Measurements from ENCODE around the gene KCNQ2.

Gene KCNQ2

DNA sequence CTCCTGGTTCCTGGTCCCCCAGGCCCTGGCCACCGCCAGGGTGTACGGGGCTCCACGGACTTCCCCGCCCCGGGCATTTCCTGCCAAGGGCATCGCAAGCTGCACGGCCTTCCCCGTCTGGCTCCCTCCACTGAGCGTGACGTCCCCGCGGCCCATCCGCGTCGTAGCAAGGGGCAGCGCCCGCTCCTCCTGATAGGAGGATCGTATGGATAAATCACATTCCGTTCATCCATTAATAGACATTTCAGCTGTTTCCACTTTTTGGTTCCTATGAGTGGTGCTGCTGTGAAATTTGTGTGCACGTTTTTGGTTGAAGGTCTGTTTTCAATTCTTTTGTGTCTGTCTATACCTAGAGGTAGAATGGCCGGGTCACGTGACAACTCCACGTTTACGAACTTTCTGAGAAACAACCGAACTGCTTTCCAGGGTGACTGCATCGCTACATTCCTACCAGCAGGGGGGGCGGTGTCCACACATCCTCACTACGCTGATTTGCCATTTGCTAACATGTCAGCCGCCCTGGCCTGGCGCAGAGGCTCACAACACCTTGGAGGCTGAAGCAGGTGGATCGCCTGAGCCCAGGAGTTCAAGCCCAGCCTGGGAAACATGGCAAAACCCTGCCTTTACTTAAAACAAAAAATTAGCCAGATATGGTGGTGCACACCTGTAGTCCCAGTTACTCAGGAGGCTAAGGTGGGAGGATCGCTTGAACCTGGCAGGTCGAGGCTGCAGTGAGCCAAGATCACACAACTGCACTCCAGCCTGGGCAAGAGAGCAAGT lies 37.7 kb downstream of the KCNQ2 start:
- peak; percentile 91 for DNase-seq (ENCODE audit: low spot score)

DNA sequence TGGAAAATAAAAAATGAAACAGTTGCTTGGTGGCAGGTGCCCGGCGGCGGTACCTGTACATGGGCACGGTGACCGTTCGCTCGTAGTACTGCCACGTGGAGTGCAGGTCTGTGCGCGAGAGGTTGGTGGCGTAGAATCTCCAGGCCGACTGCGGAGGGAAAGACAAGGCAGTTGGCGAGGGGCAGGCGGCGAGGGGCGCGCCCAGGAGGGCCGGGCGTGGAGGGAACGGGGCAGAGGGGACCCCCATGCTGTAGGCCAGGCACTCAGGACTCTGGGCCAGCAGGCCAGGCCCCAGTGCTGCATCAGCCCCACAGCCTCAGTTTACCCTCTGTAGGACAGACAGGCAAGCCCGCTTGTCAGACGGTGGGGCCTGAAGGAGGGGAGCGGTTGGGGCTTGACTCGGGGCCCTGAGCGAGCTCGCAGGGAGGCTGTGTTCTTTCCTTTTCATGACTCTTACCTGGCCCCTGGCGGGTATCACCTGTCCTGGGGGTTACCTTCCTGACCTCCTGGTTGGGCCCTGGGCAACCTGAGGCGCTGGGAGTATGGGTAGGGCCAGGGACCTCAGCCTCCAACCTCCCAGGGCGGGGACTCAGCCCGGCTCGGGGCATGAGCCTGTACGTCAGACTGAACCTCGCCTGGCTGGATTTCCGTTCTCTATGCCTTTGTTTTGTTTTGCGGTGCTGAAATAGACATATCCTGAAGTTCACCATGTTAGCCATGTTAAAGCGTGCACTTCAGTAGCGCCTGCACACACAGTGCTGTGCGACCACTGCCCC lies 38.5 kb downstream of the KCNQ2 start:
- no peak for DNase-seq (ENCODE audit: low spot score)

DNA sequence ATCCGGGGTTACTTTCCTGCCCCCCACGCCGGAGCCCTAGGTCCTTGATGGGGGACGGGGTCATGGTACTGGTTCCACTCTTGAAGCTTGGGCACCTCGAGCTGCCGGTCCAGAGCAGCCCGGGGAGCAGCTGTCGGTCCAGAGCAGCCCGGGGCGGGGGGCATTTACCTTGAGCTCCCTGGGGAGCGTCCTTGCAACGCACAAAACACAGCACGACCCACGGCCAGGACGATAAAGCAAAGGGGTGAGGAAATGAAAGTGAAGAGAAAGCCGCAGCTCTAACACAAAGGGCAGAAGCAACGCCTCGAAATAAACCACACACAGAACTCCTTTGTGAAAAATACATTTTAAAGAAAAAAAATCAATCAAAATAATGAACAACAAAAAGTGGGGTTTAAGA lies 39.1 kb downstream of the KCNQ2 start:
- DNase-seq (ENCODE audit: low spot score) = no peak

DNA sequence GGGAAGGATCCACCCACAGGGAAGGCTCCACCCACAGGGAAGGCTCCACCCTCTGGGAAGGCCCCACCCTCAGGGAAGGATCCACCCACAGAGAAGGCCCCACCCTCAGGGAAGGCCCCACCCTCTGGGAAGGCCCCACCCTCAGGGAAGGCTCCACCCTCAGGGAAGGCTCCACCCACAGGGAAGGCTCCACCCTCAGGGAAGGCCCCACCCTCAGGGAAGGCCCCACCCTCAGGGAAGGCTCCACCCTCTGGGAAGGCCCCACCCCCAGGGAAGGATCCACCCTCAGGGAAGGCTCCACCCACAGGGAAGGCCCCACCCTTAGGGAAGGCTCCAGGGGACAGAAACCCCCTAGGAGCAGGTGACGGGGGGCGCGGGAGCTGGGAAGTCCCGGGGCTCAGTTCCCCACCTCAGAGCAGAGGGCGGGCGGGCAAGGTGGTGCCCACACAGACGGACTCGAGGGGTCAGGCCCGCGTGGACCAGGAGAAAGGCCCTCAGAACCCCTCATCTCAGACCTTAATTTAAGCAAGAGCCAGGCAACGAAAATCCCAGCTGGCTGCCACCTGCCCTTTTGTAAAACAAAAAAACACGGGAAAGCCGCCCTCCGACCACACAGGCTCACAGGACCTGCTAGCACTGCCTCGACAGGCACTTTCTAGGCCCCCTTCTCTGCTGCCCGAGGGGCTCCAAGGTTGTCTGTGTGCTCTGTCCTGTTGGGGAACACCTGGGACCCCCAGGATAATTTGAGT lies 39.7 kb downstream of the KCNQ2 start:
- DNase-seq (ENCODE audit: low spot score) = no peak

DNA sequence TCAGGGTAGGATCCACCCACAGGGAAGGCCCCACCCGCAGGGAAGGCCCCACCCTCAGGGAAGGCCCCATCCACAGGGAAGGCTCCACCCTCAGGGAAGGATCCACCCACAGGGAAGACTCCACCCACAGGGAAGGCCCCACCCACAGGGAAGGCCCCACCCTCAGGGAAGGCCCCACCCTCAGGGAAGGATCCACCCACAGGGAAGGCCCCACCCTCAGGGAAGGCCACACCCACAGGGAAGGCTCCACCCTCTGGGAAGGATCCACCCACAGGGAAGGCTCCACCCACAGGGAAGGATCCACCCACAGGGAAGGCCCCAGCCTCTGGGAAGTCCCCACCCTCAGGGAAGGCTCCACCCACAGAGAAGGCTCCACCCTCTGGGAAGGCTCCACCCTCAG lies 40.5 kb downstream of the KCNQ2 start:
- no peak for DNase-seq (ENCODE audit: low spot score)

GRCh38 chr20:63430891-63431290 lies 41.6 kb downstream of the KCNQ2 start:
- DNase-seq (ENCODE audit: low spot score) = no peak

DNA sequence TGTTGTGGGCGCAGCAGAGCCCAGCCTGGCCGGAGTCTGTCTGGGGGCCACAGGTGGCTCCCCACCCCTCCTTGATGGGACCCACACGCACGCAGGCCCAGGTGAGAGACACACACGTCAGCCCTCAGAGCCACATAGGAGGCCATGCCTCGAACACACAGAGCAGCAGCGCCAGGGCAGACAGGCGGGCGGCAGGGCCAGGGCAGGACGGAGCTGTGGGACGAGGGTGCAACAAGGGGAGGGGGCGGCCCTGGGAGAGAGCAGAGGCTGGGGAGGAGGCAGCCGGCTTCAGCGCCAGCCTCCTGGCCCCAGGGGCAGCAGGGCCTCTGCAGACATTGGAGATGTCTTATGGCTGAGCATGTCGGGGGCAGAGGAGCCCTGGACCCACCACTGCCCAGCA lies 42.5 kb downstream of the KCNQ2 start:
- DNase-seq (ENCODE audit: low spot score) = no peak

GRCh38 chr20:63428906-63429575 lies 43.4 kb downstream of the KCNQ2 start:
- no peak for DNase-seq (ENCODE audit: low spot score)

GRCh38 chr20:63427724-63428330 lies 44.6 kb downstream of the KCNQ2 start:
- DNase-seq (ENCODE audit: low spot score) = no peak

- DNase-seq (ENCODE audit: low spot score) = no peak
Observed at GRCh38 chr20:63427206-63427605, 45.2 kb downstream of the KCNQ2 start.

DNA sequence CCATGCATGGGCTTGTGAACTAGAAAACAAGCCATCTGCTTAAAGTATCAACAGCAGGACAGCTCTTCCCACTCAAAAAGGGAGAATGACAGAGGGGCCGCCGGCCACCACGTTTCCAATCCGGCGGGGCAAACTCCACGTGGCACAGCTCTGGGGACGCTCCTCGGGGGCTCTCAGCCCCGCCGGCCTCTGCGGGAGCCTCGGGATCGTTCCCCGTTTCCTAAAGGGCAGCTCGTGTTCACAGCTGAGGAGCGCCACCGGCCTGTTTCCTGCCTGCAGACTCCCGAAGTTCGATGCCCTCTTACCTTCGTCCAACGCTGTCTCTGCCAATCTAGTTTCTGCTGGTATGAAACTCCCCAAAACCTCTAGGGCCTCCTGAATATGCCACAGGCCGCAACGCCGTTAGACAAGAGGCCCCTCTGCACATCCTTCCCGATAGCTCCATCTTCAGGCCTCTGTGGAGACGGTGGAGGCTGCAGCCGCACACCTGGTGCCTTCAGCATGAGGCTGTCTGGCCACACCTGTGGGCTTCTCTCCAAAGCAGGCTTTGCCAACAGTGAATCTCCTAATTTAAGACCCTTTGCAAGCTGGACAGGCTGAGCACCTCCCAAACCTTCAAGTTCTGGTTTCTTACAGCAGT lies 46.5 kb downstream of the KCNQ2 start:
- no peak for DNase-seq (ENCODE audit: low spot score)

- no peak for DNase-seq (ENCODE audit: low spot score)
Observed at GRCh38 chr20:63424613-63425012, 47.8 kb downstream of the KCNQ2 start.

DNA sequence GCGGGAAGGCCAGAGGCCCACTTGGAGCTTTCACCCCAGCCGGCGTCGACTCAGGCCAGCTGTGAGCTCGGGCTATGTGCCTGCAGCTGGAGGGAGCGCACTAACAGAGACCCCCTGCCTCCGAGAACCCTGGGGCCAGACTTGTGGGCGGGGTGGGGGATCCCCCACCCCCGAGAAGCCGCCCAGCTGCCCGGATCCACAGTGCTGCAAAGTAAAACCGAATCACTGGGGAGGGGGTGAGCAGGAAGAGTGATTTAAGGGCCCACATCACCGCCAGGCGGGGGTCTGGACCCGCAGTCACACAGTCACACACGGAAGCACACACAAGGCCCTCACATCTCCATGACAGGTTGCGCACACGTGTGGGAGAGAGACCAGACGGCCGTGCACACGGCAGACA lies 48.7 kb downstream of the KCNQ2 start:
- DNase-seq (ENCODE audit: low spot score) = no peak

DNA sequence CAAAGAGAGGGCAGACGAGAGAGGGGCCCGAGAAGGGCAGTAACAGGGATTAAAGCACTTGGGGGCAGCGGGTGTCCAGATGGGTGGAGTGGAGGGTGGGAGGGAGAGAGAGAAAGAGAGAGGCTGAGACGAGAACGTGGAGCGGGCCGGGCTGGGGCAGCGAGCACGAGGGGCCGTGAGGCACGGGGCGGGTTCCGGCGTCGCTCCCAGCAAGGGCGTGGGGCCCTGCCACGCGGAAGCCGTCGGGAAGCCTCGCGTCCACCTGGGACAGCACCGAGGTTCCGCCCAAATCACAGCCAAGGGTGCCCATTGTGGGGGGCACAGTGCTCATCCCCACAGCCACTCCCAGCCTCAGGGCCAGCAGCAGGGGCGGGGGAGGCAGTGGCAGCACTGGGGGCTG lies 49.8 kb downstream of the KCNQ2 start:
- DNase-seq (ENCODE audit: low spot score) = no peak

DNA sequence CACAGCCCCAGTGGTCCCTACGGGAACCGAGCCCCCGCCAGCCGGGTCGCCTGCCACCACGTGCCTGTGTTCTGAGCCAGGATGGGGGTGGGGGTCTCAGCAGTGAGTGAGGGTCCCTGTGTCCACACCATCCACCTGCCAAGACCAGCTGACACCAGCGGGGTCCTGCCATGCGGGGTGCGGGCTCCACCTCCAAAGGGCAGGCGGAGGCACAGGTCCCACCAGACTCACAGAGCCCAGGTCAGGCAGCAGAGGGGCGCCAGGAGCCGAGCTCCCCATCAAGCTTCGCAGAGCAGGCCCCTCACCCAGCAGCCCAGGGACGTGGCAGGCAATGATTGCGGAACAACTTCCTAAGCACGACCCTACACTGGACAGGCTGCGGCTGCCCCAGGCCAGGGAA lies 50.5 kb downstream of the KCNQ2 start:
- no peak for DNase-seq (ENCODE audit: low spot score)

DNA sequence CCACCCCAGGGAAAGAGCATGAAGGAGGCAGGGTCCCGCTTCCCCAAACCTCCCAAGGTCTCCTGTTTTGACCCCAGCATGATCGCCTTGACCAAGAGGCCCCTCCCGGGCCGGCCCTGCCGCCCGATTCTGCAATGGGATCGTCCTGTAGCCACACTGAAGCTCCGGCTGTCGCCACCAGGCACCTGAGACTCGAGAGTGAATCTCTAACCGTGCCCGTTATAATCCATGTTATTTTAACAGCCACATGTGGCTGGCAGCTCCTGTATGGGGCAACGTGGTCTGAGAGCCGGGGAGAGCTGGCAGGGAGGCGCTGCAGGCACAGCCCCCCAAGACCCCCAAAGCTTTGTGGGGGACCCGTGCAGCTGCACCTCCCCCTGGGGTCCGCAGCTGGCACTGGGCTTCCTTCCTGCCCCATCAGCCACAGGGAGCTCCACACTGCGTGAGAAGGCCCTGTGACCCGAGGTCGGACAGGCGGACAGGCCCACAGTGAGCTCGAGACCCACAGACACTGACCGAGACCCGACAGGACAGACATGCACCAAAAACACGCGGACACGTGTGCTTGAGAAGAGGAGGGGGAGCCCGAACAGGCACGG lies 51.3 kb downstream of the KCNQ2 start:
- no peak for DNase-seq (ENCODE audit: low spot score)

- DNase-seq (ENCODE audit: low spot score) = no peak
Observed at GRCh38 chr20:63420359-63421093, 51.9 kb downstream of the KCNQ2 start.

- DNase-seq (ENCODE audit: low spot score) = no peak
Observed at GRCh38 chr20:63419299-63419698, 53.2 kb downstream of the KCNQ2 start.

GRCh38 chr20:63418617-63419016 lies 53.8 kb downstream of the KCNQ2 start:
- no peak for DNase-seq (ENCODE audit: low spot score)

DNA sequence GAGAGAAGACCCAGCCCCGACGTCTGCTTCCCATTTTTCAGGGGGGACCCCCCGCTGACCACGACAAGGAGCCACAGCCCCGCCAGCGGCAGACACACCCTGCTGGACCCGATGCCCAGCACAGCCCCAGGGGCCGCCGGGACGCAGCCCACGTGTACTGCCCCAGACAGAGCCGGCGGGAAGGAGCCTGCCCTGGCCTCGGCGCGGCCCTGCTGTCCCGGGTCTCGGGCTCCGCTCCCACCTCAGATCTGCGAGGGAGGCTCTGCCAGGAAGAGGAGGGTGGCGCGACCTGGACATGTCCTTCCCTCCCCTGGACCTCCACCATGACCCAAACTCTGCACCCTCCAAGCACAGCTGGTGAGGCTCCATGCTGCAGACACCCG lies 54.7 kb downstream of the KCNQ2 start:
- DNase-seq (ENCODE audit: low spot score) = no peak
